ENCODE data around the gene SETD3. TPM values are rescaled to one million over a fixed set of nuclear protein-coding genes. Genes with fewer than 3 reads are reported as not detected.

SETD3 gene
- total and polyA plus RNA-seq, 8 donors, result 14.0 to 32.7 (median 28.1) TPM

DNA sequence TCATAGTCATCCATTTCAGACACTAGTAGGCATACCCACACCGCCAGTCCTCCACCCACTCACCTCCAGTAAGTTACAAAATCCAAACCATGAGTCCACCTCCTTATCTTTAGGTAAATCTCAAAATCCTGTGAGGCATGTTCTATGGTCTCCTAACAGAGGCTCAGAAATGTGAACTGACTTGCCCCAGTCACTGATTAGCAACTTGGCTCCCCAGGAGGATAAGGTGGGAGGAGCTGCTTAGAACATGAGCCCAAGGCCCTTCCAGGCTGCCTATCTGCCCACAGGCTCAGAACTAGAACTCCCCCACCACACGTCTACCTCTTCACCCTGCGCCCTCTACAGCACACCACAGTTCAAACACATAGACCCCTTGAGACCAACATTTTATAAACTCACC lies 19.9 kb downstream of the SETD3 start:
- FAIRE-seq (no peak), DNase-seq (no peak), ATAC-seq (no peak)
- 89 to 96% methylated on average over 3 of the region's 3 CpGs for WGBS, 2 donors
- H3K27ac ChIP-seq, result no peak overlapping the region
- TF ChIP-seq, protein P1, sequence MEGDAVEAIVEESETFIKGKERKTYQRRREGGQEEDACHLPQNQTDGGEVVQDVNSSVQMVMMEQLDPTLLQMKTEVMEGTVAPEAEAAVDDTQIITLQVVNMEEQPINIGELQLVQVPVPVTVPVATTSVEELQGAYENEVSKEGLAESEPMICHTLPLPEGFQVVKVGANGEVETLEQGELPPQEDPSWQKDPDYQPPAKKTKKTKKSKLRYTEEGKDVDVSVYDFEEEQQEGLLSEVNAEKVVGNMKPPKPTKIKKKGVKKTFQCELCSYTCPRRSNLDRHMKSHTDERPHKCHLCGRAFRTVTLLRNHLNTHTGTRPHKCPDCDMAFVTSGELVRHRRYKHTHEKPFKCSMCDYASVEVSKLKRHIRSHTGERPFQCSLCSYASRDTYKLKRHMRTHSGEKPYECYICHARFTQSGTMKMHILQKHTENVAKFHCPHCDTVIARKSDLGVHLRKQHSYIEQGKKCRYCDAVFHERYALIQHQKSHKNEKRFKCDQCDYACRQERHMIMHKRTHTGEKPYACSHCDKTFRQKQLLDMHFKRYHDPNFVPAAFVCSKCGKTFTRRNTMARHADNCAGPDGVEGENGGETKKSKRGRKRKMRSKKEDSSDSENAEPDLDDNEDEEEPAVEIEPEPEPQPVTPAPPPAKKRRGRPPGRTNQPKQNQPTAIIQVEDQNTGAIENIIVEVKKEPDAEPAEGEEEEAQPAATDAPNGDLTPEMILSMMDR (IDR thresholded peaks at IDR 0.05), result no peak
- H3K4me3 ChIP-seq, result no peak overlapping the region
- H3K4me1 ChIP-seq, result no peaks in the 10 kb centered on the region
- H3K27me3 ChIP-seq, result no peaks in the 10 kb centered on the region
- H3K9me3 ChIP-seq, result no peaks in the 10 kb centered on the region
- H3K36me3 ChIP-seq, result peaks cover 0 to 36% (median 7%) of the 10 kb centered on the region in 3 donors
- intact Hi-C loops (cut with DNase I), result no loop called here

DNA sequence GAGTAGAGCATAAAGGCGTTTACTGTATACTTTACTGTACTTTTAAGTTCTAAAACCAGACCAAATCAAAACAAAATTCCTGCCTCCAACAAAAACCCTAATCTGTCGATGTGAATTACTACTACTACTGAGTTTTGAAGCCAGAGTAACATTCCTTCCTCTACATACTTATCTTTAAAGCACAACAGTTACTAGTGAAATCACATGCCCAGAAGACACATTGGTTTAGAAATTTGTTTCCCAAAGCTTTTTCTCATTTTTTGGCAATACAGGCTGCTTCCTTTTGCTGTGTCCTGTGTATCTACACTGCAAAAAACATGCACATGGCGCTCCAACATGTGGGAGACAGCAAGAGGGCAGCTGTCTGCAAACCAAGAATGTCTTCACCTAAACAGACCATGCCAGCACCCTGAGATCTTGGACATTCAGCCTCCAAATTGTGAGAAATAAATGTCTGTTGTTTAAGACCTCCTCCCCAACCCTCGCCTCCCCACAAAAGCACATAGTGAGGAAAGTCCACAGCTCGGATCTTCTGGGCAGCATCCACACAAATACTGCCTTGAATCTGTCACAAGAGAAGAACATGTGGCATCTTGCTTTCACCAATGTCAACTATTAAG lies 21.1 kb downstream of the SETD3 start:
- WGBS, 2 donors, result 92 to 93% methylated on average over 5 of the region's 5 CpGs
- Histone ChIP-seq H3K4me3 (no peak overlapping the region), H3K27ac (no peak overlapping the region), H3K9me3 (no peaks in the 10 kb centered on the region), H3K36me3 (peaks cover 0 to 32% (median 10%) of the 10 kb centered on the region in 3 donors), H3K27me3 (no peaks in the 10 kb centered on the region), H3K4me1 (no peaks in the 10 kb centered on the region)
- TF ChIP-seq, protein P1 (IDR thresholded peaks at IDR 0.05), result no peak
- FAIRE-seq (no peak), ATAC-seq (no peak), DNase-seq (no peak)
- intact Hi-C loops (cut with DNase I), result no loop called here

DNA sequence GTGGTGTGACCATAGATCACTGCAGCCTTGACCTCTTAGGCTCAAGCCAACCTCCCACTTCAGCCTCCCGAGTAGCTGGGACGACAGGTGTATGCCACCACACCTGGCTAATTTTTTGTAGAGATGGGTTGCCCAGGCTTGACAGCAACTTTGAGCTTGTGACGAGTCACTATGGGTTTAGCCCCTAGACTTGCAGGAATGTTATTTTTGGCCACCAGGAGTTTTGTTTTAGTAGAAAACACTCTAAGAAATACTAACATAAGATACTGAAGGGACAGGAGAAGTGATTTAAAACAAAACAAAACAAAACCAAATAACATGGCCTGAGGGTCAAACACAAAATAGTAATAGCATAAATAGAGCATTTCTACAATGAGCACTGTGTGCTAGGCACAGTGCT lies 26.4 kb downstream of the SETD3 start:
- TF ChIP-seq, protein P1 (IDR thresholded peaks at IDR 0.05), result no peak
- ATAC-seq (no peak), DNase-seq (no peak), FAIRE-seq (no peak)
- Histone ChIP-seq H3K36me3 (peaks cover 0 to 19% (median 5%) of the 10 kb centered on the region in 3 donors), H3K27ac (no peak overlapping the region), H3K4me3 (no peak overlapping the region), H3K9me3 (no peaks in the 10 kb centered on the region), H3K27me3 (no peaks in the 10 kb centered on the region), H3K4me1 (no peaks in the 10 kb centered on the region)
- intact Hi-C loops (cut with DNase I), result no loop called here
- WGBS, 2 donors, result 62 to 95% methylated on average over 3 of the region's 3 CpGs

DNA sequence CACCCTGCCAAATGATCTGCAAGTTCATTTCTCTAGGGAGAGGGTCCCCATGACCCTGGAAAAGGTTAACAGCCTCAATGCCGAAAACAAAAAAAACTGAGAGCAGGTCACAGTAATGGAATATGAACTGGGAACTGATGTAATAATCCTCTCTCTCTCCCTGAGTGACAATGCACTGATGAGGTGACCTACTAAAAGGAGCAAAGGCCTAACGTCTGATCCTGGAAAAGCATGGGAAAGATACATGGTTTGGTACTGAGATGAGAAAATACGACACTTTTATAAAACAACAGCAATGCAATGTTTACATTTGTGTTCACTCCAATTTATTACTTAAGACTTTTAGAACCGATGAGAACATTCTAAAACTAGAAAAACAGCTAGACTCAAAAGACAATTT lies 27.7 kb downstream of the SETD3 start:
- H3K4me3 ChIP-seq, result no peak overlapping the region
- peaks cover 0 to 16% (median 5%) of the 10 kb centered on the region in 3 donors for H3K36me3 ChIP-seq
- TF ChIP-seq, protein P1 (IDR thresholded peaks at IDR 0.05), result no peak
- ATAC-seq (no peak), FAIRE-seq (no peak), DNase-seq (no peak)
- intact Hi-C loops (cut with DNase I), result no loop called here
- 80 to 83% methylated on average over 4 of the region's 4 CpGs for WGBS, 2 donors
- H3K27ac ChIP-seq, result no peak overlapping the region
- H3K9me3 ChIP-seq, result no peaks in the 10 kb centered on the region
- no peaks in the 10 kb centered on the region for H3K27me3 ChIP-seq
- H3K4me1 ChIP-seq, result peaks cover 0 to under 1% (median 0%) of the 10 kb centered on the region in 3 donors

DNA sequence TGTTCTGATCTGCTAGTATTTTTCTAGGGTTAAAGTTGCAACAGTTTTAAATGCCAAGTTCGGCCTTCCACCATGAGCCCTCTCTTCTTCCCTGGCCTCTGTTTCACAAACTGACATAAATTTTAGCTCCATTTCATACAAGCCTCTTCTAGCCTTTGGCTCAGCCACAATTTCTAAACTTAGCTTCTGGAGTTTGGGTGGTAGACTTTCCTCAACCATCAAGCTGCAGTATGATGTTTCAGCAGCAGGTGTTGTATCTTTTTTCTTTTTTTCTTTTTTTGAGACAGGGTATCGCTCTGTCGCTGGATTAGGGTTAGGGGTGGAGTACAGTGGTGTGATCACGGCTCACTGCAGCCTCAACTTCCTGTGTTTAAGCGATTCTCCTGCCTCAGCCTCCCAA lies 29.4 kb downstream of the SETD3 start:
- no peaks in the 10 kb centered on the region for H3K9me3 ChIP-seq
- TF ChIP-seq, protein P1 (IDR thresholded peaks at IDR 0.05), result no peak
- no peak overlapping the region for H3K27ac ChIP-seq
- FAIRE-seq (no peak), ATAC-seq (no peak), DNase-seq (no peak)
- intact Hi-C loops (cut with DNase I), result no loop called here
- H3K4me1 ChIP-seq, result peaks cover 0 to 5% (median 0%) of the 10 kb centered on the region in 3 donors
- H3K4me3 ChIP-seq, result no peak overlapping the region
- H3K36me3 ChIP-seq, result peaks cover 0 to 5% (median 3%) of the 10 kb centered on the region in 3 donors
- no peaks in the 10 kb centered on the region for H3K27me3 ChIP-seq
- 97 to 98% methylated on average over 5 of the region's 5 CpGs for WGBS, 2 donors
